NCI-H774 (cell line): ENCODE measurements around the gene CNIH3.
A peak's percentile ranks its signal among the peaks of the same experiment; 100 is the strongest.

Experiments used
- DNase-seq: peaks from one replicate; lab custom pipeline; 2025; lab: John Stamatoyannopoulos, UW

The CNIH3 gene

GRCh38 chr1:224777180-224777579 lies 161.1 kb downstream of the CNIH3 start:
- no peak for DNase-seq

- DNase-seq: no peak
These were observed 163.4 kb downstream of the CNIH3 start for GRCh38 chr1:224779536-224779935.

- no peak for DNase-seq
These were observed 164.6 kb downstream of the CNIH3 start for GRCh38 chr1:224780736-224781135.

- no peak for DNase-seq
These were observed 165.7 kb downstream of the CNIH3 start for GRCh38 chr1:224781800-224782199.

DNA sequence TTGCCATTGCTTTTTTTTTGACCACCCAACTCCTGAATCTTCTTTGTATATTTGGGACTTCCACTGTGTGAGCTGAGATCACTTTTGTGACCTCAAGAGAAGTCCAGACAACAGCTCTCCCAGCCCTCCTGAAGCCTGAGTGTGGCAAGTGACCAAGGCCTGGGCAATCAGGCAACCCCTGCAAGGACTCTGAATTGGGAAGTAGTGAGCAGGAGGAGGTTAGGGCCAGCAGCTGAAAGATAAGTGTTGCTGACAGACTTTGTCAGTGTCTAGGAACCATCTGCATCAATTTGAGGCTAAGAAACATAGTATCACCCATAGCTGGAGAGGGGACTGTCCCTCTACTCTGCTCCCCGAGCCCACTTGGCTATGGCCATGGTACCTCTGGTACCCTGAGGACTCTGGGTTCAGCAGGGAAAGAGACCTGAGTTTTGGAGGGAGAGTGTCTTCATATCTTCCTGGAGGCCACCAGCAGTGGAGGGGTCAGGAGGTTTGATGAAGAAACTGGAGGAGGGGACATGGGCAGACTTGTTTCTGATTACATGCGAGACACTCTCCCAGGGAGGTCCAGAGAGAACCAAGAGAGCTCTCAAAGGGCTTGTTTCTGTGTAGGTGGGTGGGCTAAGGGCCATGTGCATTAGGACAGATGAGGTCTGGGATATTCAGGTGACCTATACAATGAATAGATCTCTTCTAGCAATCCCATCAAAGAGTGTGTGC lies 166.3 kb downstream of the CNIH3 start:
- no peak for DNase-seq

GRCh38 chr1:224783006-224783651 lies 167.0 kb downstream of the CNIH3 start:
- DNase-seq: peak; percentile 38

GRCh38 chr1:224784265-224785039 lies 168.3 kb downstream of the CNIH3 start:
- DNase-seq: no peak

DNA sequence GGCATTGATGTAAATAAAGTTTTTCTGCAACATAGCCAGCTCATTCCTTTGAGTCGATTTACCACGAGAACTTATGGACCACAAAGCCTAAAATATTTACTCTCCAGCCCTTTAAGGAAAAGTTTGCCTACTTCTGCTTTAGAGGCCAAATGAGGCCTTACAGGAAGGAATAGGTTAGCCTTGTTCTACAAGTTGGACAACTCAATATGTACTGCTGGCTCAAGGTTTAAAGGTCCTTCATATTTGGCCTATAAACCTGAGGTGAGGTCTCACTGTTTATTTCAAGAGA lies 168.9 kb downstream of the CNIH3 start:
- DNase-seq: no peak

DNA sequence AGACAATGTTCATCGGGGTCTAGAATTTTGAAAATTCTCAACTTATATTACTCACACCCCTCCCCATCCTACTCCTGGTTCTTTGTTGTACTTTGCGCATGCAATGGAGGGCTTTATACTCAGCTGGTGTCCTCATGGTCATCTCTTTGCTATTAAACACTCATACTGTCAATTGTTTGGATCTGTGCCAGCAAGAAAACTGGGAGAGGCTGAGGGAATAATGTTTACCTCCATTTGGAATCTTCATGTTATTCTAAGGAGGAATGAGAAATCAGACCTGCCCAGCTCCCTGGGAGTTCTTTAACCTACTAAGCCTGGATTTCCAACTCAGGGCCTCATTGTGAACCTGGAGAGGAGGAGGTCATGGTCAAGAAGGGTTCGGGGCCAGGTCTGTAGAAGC lies 169.5 kb downstream of the CNIH3 start:
- DNase-seq: no peak

GRCh38 chr1:224786533-224787250 lies 170.6 kb downstream of the CNIH3 start:
- DNase-seq: no peak

DNA sequence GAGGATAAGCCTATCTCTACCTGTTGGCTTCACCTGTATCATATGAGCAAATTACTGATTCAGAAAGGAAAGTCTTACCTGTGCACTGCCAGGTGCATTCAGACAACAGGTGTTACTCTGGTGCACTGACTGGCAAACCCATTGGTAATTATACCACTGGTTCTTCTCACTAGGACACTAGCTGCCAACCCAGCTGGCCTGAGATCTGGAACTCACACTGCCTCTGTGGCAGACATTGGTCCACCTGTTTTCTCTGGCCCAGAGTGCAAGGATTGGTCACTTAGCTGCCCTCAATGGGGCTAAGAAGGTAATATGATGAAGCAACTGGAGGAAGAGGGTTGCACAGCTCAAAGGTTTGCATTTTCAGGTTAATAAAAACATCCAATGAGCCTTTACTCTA lies 173.2 kb downstream of the CNIH3 start:
- peak; percentile 24 for DNase-seq
